ENCODE measurements around the gene CDHR3.

The CDHR3 gene

GRCh38 chr7:106056513-106057203 is 93.6 kb downstream of the CDHR3 start:
- in situ Hi-C loops (cut with HindIII; ENCODE audit: low pct_ligation_motif_present, low pct_unique_long_range_greater_than_20kb, low sequenced_read_pairs): loop anchor here (25.0 kb wide), 1 partner anchor 106 kb away; no protein-coding TSS in a partner anchor
- DNase-seq: peak; percentile 82

GRCh38 chr7:106057204-106057961 is 94.3 kb downstream of the CDHR3 start:
- no peak for DNase-seq
- in situ Hi-C loops (cut with HindIII; ENCODE audit: low pct_ligation_motif_present, low pct_unique_long_range_greater_than_20kb, low sequenced_read_pairs): loop anchor here (25.0 kb wide), 1 partner anchor 105 kb away; no protein-coding TSS in a partner anchor

- in situ Hi-C loops (cut with HindIII; ENCODE audit: low pct_ligation_motif_present, low pct_unique_long_range_greater_than_20kb, low sequenced_read_pairs): loop anchor here (25.0 kb wide), 1 partner anchor 104 kb away; no protein-coding TSS in a partner anchor
- DNase-seq: no peak
Measured at GRCh38 chr7:106057962-106058927, 95.2 kb downstream of the CDHR3 start.

GRCh38 chr7:106058928-106059324 is 95.9 kb downstream of the CDHR3 start:
- no peak for DNase-seq

GRCh38 chr7:106059556-106059955 is 96.5 kb downstream of the CDHR3 start:
- in situ Hi-C loops (cut with HindIII; ENCODE audit: low pct_ligation_motif_present, low pct_unique_long_range_greater_than_20kb, low sequenced_read_pairs): loop anchor here (25.0 kb wide), 1 partner anchor 103 kb away; no protein-coding TSS in a partner anchor
- no peak for DNase-seq

More at GRCh38 chr7:106058928-106059324, 95.9 kb downstream of the CDHR3 start:
- in situ Hi-C loops (cut with HindIII; ENCODE audit: low pct_ligation_motif_present, low pct_unique_long_range_greater_than_20kb, low sequenced_read_pairs): loop anchor here (25.0 kb wide), 1 partner anchor 103 kb away; no protein-coding TSS in a partner anchor

GRCh38 chr7:106060394-106060920 is 97.4 kb downstream of the CDHR3 start:
- in situ Hi-C loops (cut with HindIII; ENCODE audit: low pct_ligation_motif_present, low pct_unique_long_range_greater_than_20kb, low sequenced_read_pairs): loop anchor here (25.0 kb wide), 1 partner anchor 102 kb away; no protein-coding TSS in a partner anchor
- no peak for DNase-seq

GRCh38 chr7:106061301-106061979 is 98.4 kb downstream of the CDHR3 start:
- in situ Hi-C loops (cut with HindIII; ENCODE audit: low pct_ligation_motif_present, low pct_unique_long_range_greater_than_20kb, low sequenced_read_pairs): loop anchor here (25.0 kb wide), 1 partner anchor 101 kb away; no protein-coding TSS in a partner anchor
- no peak for DNase-seq

GRCh38 chr7:106062006-106062405 is 98.9 kb downstream of the CDHR3 start:
- DNase-seq: peak; percentile 27
- in situ Hi-C loops (cut with HindIII; ENCODE audit: low pct_ligation_motif_present, low pct_unique_long_range_greater_than_20kb, low sequenced_read_pairs): loop anchor here (25.0 kb wide), 1 partner anchor 100 kb away; no protein-coding TSS in a partner anchor

GRCh38 chr7:106062521-106062931 is 99.5 kb downstream of the CDHR3 start:
- in situ Hi-C loops (cut with HindIII; ENCODE audit: low pct_ligation_motif_present, low pct_unique_long_range_greater_than_20kb, low sequenced_read_pairs): loop anchor here (25.0 kb wide), 1 partner anchor 100 kb away; no protein-coding TSS in a partner anchor
- no peak for DNase-seq

- in situ Hi-C loops (cut with HindIII; ENCODE audit: low pct_ligation_motif_present, low pct_unique_long_range_greater_than_20kb, low sequenced_read_pairs): loop anchor here (25.0 kb wide), 1 partner anchor 99 kb away; no protein-coding TSS in a partner anchor
- DNase-seq: no peak
Measured at GRCh38 chr7:106063024-106063423, 100.0 kb downstream of the CDHR3 start.

GRCh38 chr7:106063692-106064091 is 100.6 kb downstream of the CDHR3 start:
- in situ Hi-C loops (cut with HindIII; ENCODE audit: low pct_ligation_motif_present, low pct_unique_long_range_greater_than_20kb, low sequenced_read_pairs): loop anchor here (25.0 kb wide), 1 partner anchor 99 kb away; no protein-coding TSS in a partner anchor
- DNase-seq: no peak

- in situ Hi-C loops (cut with HindIII; ENCODE audit: low pct_ligation_motif_present, low pct_unique_long_range_greater_than_20kb, low sequenced_read_pairs): loop anchor here (25.0 kb wide), 1 partner anchor 98 kb away; no protein-coding TSS in a partner anchor
- no peak for DNase-seq
Measured at GRCh38 chr7:106064316-106064715, 101.3 kb downstream of the CDHR3 start.

- DNase-seq: peak; percentile 100
- in situ Hi-C loops (cut with HindIII; ENCODE audit: low pct_ligation_motif_present, low pct_unique_long_range_greater_than_20kb, low sequenced_read_pairs): loop anchor here (25.0 kb wide), 1 partner anchor 97 kb away; no protein-coding TSS in a partner anchor
Measured at GRCh38 chr7:106064771-106065574, 101.9 kb downstream of the CDHR3 start.

GRCh38 chr7:106065575-106066500 is 102.8 kb downstream of the CDHR3 start:
- DNase-seq: peak; percentile 46
- in situ Hi-C loops (cut with HindIII; ENCODE audit: low pct_ligation_motif_present, low pct_unique_long_range_greater_than_20kb, low sequenced_read_pairs): loop anchor here (25.0 kb wide), 1 partner anchor 96 kb away; no protein-coding TSS in a partner anchor

- DNase-seq: no peak
- in situ Hi-C loops (cut with HindIII; ENCODE audit: low pct_ligation_motif_present, low pct_unique_long_range_greater_than_20kb, low sequenced_read_pairs): loop anchor here (25.0 kb wide), 1 partner anchor 95 kb away; no protein-coding TSS in a partner anchor
Measured at GRCh38 chr7:106067678-106068077, 104.6 kb downstream of the CDHR3 start.
